Choroid plexus epithelial cell (primary cell): ENCODE data around the gene TBCEL.
"Not testable (repeated sequence)": the region's sequence is repeated elsewhere in the genome, so short reads cannot be mapped to it uniquely, and the experiment has no call there.

Experiments
- DNase-seq: peaks from one replicate; pipeline ENCODE4 v3.0.0-alpha.2; 2010; ENCODE audit warnings: low read depth
- H3K4me3 ChIP-seq: 2 replicates; pipeline ENCODE4 v1.5.1; 2011; ENCODE audit warnings: low read depth, mild to moderate bottlenecking, control low read depth, low read length, moderate library complexity
- TF ChIP-seq, protein P1 (sequence below): conservative IDR thresholded peaks from 2 replicates; pipeline ENCODE4 v1.5.1; 2011; ENCODE audit warnings: low read depth, mild to moderate bottlenecking, control low read depth, inconsistent platforms, low read length, moderate library complexity

Gene TBCEL

GRCh38 chr11:121029153-121029552, 5.3 kb downstream of the TBCEL start:
- TF ChIP-seq, protein P1, sequence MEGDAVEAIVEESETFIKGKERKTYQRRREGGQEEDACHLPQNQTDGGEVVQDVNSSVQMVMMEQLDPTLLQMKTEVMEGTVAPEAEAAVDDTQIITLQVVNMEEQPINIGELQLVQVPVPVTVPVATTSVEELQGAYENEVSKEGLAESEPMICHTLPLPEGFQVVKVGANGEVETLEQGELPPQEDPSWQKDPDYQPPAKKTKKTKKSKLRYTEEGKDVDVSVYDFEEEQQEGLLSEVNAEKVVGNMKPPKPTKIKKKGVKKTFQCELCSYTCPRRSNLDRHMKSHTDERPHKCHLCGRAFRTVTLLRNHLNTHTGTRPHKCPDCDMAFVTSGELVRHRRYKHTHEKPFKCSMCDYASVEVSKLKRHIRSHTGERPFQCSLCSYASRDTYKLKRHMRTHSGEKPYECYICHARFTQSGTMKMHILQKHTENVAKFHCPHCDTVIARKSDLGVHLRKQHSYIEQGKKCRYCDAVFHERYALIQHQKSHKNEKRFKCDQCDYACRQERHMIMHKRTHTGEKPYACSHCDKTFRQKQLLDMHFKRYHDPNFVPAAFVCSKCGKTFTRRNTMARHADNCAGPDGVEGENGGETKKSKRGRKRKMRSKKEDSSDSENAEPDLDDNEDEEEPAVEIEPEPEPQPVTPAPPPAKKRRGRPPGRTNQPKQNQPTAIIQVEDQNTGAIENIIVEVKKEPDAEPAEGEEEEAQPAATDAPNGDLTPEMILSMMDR = no peak
- H3K4me3 ChIP-seq = no peak overlapping the region
- no peak for DNase-seq

- no peak for DNase-seq
- no peak overlapping the region for H3K4me3 ChIP-seq
- TF ChIP-seq, protein P1 = no peak
These were observed 6.0 kb downstream of the TBCEL start for GRCh38 chr11:121029813-121030445.

GRCh38 chr11:121031167-121031566, 7.3 kb downstream of the TBCEL start:
- H3K4me3 ChIP-seq = no peak overlapping the region
- no peak for DNase-seq
- TF ChIP-seq, protein P1 = no peak

GRCh38 chr11:121031648-121032047, 7.7 kb downstream of the TBCEL start:
- not testable (repeated sequence) for DNase-seq, H3K4me3 ChIP-seq

DNA sequence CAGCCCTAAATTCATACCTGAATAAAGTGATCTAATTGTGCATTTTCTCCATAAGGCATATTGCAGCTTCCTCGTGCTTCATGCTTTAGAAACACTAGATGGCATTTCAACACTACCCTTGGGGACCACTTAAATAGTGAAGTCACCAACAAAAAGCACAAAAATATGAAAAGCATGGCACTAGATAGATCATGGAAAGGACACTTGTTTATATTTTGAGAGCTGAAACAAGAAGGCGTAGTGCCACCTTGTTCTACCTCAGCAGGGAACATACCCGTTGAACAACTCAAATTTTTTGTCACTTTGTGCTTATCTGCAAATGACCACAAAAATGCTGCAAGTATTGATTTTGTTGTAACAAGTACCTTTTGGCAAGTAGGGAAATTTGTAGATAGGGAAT, 8.6 kb downstream of the TBCEL start:
- no peak overlapping the region for H3K4me3 ChIP-seq
- TF ChIP-seq, protein P1 = no peak
- DNase-seq = peak; percentile 24

DNA sequence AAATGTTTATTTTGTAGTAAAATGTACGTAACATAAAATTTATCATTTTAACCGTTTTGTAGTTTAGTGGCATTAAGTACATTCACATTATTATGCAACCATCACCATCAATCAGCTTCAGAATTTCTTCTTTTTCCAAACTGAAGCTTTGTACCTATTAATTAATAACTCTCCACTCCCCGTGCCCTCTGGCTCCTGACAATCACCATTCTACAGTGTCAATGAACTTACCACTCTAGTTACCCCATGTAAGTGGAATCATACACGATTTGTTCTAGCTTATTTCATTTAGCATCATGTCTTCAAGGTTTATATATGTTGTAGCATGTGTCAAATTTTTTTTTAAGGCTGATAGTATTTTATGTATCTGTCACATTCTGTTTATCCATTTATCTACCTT, 9.7 kb downstream of the TBCEL start:
- no peak overlapping the region for H3K4me3 ChIP-seq
- no peak for DNase-seq
- TF ChIP-seq, protein P1 = no peak

GRCh38 chr11:121035169-121035755, 11.4 kb downstream of the TBCEL start:
- no peak overlapping the region for H3K4me3 ChIP-seq
- no peak for DNase-seq
- TF ChIP-seq, protein P1 = no peak
